ENCODE results near the gene TFEB. TPM values are rescaled to one million over a fixed set of nuclear protein-coding genes. Genes with fewer than 3 reads are reported as not detected.

The TFEB gene
- total RNA-seq, 2 donors from 2014 or later: 4.9 to 10.1 TPM

DNA sequence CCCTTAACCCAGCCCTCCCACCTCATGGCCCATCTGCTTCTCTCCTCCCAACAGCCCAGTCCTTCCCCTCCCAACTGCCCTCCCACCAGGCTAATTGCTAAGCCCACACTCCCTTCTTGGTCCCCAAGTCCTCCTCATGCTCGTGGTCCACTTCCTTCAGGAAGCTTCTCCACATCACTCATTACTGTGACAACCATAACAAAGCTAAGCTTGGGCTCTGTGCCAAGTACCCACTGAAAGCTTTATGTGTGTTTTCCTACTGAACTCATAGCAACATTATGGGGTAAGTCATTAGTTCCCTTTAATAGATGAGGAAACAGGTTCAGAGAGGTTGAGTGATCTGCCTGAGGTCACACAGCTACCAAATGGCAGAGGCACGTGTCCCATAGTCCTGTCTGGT, 28.1 kb upstream of the TFEB start:
- Histone ChIP-seq H3K36me3 (replicated peaks in 1 of 2; ENCODE audit: insufficient read depth in 1 of 2, low read depth in 2 of 2) (no peaks in the 10 kb centered on the region), H3K9me3 (no peaks in the 10 kb centered on the region), H3K27ac (no peak overlapping the region), H3K4me1 (peaks cover 7% of the 10 kb centered on the region), H3K4me3 (no peak overlapping the region), H3K27me3 (no peaks in the 10 kb centered on the region)
- ATAC-seq (no peak), DNase-seq (no peak)
- TF ChIP-seq, protein P1, sequence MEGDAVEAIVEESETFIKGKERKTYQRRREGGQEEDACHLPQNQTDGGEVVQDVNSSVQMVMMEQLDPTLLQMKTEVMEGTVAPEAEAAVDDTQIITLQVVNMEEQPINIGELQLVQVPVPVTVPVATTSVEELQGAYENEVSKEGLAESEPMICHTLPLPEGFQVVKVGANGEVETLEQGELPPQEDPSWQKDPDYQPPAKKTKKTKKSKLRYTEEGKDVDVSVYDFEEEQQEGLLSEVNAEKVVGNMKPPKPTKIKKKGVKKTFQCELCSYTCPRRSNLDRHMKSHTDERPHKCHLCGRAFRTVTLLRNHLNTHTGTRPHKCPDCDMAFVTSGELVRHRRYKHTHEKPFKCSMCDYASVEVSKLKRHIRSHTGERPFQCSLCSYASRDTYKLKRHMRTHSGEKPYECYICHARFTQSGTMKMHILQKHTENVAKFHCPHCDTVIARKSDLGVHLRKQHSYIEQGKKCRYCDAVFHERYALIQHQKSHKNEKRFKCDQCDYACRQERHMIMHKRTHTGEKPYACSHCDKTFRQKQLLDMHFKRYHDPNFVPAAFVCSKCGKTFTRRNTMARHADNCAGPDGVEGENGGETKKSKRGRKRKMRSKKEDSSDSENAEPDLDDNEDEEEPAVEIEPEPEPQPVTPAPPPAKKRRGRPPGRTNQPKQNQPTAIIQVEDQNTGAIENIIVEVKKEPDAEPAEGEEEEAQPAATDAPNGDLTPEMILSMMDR (IDR thresholded peaks at IDR 0.05): no peak
- no peak for TF ChIP-seq POLR2A (IDR thresholded peaks at IDR 0.05)
- WGBS, 2 donors: 25 to 34% methylated on average over 2 of the region's 2 CpGs
- intact Hi-C loops (cut with DNase I): no loop called here

DNA sequence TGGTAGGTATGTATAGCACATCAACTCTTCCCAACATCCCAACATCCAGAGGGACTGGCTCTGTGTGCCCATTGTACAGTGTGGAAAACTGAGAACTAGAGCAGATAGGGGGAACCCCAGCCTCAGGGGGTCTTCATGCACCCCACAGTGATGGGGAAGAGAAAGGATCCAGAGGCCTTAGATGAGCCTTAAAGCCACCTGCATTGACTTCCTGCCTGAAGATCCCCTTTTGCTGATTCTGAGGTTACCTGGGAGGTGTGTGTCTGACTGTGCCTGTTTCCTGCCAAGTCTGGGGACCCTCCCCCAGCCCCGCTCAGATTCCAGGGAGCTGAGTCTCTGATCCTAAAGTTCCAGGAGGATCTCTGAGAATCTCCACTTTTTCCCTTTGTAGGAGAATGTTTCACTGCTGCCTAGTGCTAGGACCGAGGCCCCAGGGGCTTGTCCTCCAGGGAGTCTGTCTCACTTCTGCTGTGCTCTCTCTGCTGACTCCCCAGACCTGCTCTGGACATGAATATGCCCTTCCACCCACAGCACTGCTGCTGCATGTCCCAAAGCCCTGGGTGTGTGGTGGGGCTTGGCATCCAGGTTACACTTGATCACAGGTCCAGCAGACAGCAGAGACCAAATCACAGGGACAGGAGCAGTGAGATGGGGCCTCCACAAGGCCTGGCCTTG, 24.6 kb upstream of the TFEB start:
- TF ChIP-seq, protein P1 (IDR thresholded peaks at IDR 0.05): no peak
- TF ChIP-seq POLR2A (IDR thresholded peaks at IDR 0.05): no peak
- Histone ChIP-seq H3K4me1 (no peaks in the 10 kb centered on the region), H3K4me3 (no peak overlapping the region), H3K9me3 (no peaks in the 10 kb centered on the region), H3K27me3 (no peaks in the 10 kb centered on the region), H3K27ac (no peak overlapping the region), H3K36me3 (replicated peaks in 1 of 2; ENCODE audit: insufficient read depth in 1 of 2, low read depth in 2 of 2) (no peaks in the 10 kb centered on the region)
- 81 to 82% methylated on average over 2 of the region's 2 CpGs for WGBS, 2 donors
- ATAC-seq: no peak
- intact Hi-C loops (cut with DNase I): no loop called here
- no peak for DNase-seq

DNA sequence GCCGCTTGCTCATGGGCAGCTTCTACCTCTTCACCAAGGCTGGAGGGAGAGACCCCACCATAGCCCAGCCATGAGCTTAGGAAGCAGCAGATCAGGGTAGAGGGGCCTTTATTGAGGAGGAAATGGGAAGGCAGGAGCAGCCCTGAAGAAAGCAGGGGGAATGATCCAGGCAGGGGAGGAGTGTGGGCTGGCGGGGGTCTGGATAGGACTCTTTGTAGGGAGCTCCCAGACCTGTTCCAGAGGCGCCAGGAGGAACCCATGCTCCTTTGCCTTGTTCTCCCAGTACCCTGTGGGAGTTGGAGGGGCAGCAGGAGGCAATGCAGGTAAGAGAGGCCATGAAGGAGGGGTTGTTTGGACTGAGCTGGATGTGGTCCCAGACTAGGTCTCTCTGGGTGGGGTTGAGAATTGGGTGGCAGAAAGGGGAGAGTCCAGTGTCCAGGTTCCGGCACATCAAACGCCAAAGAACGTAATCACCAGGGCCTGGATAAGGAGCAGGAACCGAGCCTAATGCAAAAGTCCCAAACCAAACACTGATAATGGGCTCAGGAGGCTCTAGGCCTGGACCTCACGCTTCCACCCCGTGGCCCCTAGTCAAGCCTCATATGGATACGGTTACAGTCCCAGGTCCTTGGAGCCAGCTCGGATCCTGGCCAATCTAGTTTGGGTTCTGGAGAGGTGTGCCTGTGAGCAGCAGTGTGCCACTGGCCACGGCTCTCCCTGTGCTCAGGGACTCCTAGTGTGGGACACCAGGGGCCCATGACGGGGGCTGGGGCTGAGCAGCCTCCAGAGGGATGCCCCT, 23.9 kb upstream of the TFEB start:
- Histone ChIP-seq H3K36me3 (replicated peaks in 1 of 2; ENCODE audit: insufficient read depth in 1 of 2, low read depth in 2 of 2) (no peaks in the 10 kb centered on the region), H3K4me3 (no peak overlapping the region), H3K9me3 (no peaks in the 10 kb centered on the region), H3K27ac (no peak overlapping the region), H3K4me1 (no peaks in the 10 kb centered on the region), H3K27me3 (no peaks in the 10 kb centered on the region)
- ATAC-seq: no peak
- WGBS, 2 donors: 78 to 82% methylated on average over 10 to 13 of the region's 13 CpGs
- intact Hi-C loops (cut with DNase I): no loop called here
- no peak for DNase-seq
- TF ChIP-seq, protein P1 (IDR thresholded peaks at IDR 0.05): no peak
- no peak for TF ChIP-seq POLR2A (IDR thresholded peaks at IDR 0.05)

DNA sequence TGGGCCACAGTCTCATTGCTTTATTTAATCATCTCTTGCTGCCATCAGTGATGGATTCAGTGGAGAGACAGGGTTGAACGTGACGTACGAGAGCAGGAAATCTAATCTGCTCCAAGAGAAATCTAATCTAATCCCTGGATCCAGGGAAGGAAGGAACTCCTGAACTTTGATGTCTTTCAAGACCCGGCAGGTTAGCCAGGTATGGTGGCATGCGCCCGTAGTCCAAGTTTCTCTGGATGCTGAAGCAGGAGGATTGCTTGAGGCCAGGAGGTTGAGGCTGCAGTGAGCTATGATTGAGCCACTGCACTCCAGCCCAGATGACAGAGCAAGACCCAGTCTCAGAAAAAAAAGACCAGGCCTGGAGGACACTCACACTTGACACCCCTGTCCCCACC, 23.2 kb upstream of the TFEB start:
- H3K9me3 ChIP-seq: no peaks in the 10 kb centered on the region
- H3K27me3 ChIP-seq: no peaks in the 10 kb centered on the region
- H3K36me3 ChIP-seq (replicated peaks in 1 of 2; ENCODE audit: insufficient read depth in 1 of 2, low read depth in 2 of 2): no peaks in the 10 kb centered on the region
- ATAC-seq (no peak), DNase-seq (no peak)
- intact Hi-C loops (cut with DNase I): no loop called here
- TF ChIP-seq POLR2A (IDR thresholded peaks at IDR 0.05): no peak
- TF ChIP-seq, protein P1 (IDR thresholded peaks at IDR 0.05): no peak
- H3K4me1 ChIP-seq: no peaks in the 10 kb centered on the region
- H3K4me3 ChIP-seq: no peak overlapping the region
- no peak overlapping the region for H3K27ac ChIP-seq
- WGBS, 2 donors: 75 to 80% methylated on average over 1 to 6 of the region's 6 CpGs
